BJ (cell line): Measurements from ENCODE around the gene PSME4. TPM values are rescaled to one million over a fixed set of nuclear protein-coding genes. Genes with fewer than 3 reads are reported as not detected.
"Not testable (repeated sequence)": the region's sequence is repeated elsewhere in the genome, so short reads cannot be mapped to it uniquely, and the experiment has no call there.

Source experiments
- CTCF ChIA-PET: fragments of 350-600 bp; formaldehyde crosslinking; extraction: SDS; loops from one replicate; lab custom pipeline; 2021; ENCODE audit warnings: antibody characterized with exemption, inconsistent platforms; lab: Yijun Ruan, JAX
- POLR2A ChIA-PET: fragments of 300-600 bp; sonication (Branson Sonifier 250); formaldehyde crosslinking; extraction: SDS; loops from one replicate; lab custom pipeline; 2021; ENCODE audit warnings: antibody characterized with exemption; lab: Charles Lee
- DNase-seq: peaks from one replicate; pipeline ENCODE4 v3.0.0-alpha.2; 2011; ENCODE audit warnings: low read depth
- H3K27me3 ChIP-seq: 2 replicates; pipeline ENCODE4 v1.6.0; 2011; ENCODE audit warnings: low read length; ENCODE audit not compliant: control insufficient read depth, insufficient read depth
- H3K36me3 ChIP-seq: 2 replicates; pipeline ENCODE4 v1.5.1; 2011; ENCODE audit warnings: low read length; ENCODE audit not compliant: control insufficient read depth, insufficient read depth
- H3K4me3 ChIP-seq: 2 replicates; pipeline ENCODE4 v1.5.1; 2011; ENCODE audit warnings: low read depth, mild to moderate bottlenecking, control low read depth, low read length
- polyA plus RNA-seq: library from polyadenylated mRNA; depleted of rRNA; stranded (reverse); fragments of >200 nt; gene quantifications from 2 replicates; pipeline ENCODE4 v1.2.3, GENCODE V29; 2011
- TF ChIP-seq, protein P1 (sequence below): IDR thresholded peaks from 2 replicates; pipeline ENCODE4 v1.5.1; 2011; ENCODE audit warnings: low read depth, mild to moderate bottlenecking, control low read depth, inconsistent platforms, low read length, moderate library complexity; ENCODE audit not compliant: insufficient read depth

The PSME4 gene
- polyA plus RNA-seq, 1 experiment = 14.9 TPM

DNA sequence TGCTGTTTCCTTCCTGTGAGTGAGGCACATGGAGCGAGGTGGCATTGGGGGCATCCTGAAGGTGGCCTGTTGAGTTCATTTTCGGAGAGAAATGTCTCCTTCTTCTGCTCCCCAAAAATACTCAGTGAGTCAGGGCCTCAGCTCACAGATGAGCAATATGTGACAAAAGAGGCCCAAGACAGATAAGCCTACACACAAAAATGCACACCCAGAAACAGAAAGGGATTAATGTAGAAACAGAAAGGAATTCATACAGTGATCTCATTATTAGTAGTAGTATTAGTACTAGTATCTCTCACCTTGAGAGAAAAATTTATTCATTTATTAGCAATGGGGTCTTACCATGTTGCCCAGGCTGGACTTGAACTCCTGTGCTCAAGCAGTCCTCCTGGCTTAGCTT is 116.1 kb downstream of the PSME4 start:
- ChIA-PET POLR2A (no interaction called here), CTCF (no interaction called here)
- no peak overlapping the region for H3K4me3 ChIP-seq
- TF ChIP-seq, protein P1, sequence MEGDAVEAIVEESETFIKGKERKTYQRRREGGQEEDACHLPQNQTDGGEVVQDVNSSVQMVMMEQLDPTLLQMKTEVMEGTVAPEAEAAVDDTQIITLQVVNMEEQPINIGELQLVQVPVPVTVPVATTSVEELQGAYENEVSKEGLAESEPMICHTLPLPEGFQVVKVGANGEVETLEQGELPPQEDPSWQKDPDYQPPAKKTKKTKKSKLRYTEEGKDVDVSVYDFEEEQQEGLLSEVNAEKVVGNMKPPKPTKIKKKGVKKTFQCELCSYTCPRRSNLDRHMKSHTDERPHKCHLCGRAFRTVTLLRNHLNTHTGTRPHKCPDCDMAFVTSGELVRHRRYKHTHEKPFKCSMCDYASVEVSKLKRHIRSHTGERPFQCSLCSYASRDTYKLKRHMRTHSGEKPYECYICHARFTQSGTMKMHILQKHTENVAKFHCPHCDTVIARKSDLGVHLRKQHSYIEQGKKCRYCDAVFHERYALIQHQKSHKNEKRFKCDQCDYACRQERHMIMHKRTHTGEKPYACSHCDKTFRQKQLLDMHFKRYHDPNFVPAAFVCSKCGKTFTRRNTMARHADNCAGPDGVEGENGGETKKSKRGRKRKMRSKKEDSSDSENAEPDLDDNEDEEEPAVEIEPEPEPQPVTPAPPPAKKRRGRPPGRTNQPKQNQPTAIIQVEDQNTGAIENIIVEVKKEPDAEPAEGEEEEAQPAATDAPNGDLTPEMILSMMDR = no peak
- H3K36me3 ChIP-seq = peaks cover 8% of the 10 kb centered on the region
- no peaks in the 10 kb centered on the region for H3K27me3 ChIP-seq
- no peak for DNase-seq

DNA sequence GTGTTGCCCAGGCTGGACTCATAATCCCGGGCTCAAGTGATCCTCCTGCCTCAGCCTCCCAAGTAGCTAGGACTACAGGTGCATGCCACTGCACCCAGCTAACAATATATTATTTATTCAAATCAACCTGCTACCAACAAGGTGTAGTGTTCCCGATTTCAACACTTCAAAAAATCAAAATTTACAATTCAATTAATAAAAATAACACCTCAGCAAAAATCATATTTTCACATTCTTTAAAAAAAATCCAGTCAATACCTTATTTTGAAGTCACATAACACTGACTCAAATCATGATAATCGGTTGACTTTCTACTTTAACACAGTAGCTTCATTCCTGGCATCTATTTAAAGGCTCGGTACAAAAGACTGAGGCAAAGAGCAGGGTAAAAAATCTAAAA is 118.3 kb downstream of the PSME4 start:
- no peak for DNase-seq
- no peak overlapping the region for H3K4me3 ChIP-seq
- H3K36me3 ChIP-seq = peaks cover 8% of the 10 kb centered on the region
- H3K27me3 ChIP-seq = no peaks in the 10 kb centered on the region
- TF ChIP-seq, protein P1 = no peak
- CTCF ChIA-PET = no interaction called here
- POLR2A ChIA-PET = no interaction called here

DNA sequence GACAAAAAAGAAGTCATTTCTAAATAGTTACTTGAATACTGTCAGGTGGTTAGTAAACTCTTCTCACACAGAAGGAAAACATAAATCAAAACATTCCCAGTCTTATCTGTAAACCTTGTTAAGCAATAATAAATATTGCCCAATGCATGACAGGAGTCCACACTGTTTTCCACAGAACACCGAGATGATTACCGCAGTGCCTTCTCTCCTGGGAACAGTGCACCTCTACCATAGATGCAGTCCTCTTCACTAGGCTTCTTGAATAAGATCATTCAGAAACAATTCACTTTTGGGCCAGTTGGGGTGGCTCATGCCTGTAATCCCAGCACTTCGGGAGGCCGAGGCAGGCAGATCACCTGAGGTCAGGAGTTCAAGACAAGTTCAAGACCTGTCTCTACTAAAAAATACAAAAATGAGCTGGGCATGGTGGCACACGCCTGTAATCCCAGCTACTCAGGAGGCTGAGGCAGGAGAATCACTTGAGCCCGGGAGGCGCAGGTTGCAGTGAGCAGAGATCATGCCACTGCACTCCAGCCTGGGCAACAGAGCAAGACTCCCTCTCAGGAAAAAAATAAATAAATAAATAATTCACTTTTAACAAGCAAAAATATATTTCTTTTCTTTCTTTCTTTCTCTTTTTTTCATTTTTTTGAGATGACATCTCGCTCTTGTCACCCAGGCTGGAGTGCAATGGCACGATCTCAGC is 119.6 kb downstream of the PSME4 start:
- H3K4me3 ChIP-seq, POLR2A ChIA-PET, DNase-seq, H3K27me3 ChIP-seq, H3K36me3 ChIP-seq: not testable (repeated sequence)
- CTCF ChIA-PET = interaction anchor here (0.6 kb wide), 1 partner anchor 23 kb away, joined by 3 read pairs; no protein-coding TSS in a partner anchor

DNA sequence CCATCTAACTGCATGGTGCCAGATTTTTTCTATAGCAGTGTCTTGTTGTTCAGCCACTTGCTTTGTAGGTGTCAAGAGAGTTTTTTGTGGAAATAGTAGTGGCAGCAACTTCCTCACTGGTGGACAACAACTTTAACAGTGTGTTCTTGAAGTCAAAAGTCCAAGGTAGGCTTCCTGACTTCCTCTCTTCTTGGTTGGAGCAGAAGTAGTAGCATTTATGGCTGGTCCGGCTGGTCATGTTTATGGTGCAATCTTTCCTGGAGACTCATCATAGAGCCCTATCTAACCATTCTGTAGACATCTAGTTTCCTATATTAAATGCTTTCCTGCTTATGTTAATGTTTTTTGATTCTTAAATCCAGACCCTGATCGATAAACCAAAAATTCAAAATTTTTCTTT is 122.7 kb downstream of the PSME4 start:
- Histone ChIP-seq H3K27me3 (no peaks in the 10 kb centered on the region), H3K36me3 (no peaks in the 10 kb centered on the region), H3K4me3 (no peak overlapping the region)
- ChIA-PET POLR2A (no interaction called here), CTCF (no interaction called here)
- DNase-seq = no peak
- TF ChIP-seq, protein P1 = no peak

DNA sequence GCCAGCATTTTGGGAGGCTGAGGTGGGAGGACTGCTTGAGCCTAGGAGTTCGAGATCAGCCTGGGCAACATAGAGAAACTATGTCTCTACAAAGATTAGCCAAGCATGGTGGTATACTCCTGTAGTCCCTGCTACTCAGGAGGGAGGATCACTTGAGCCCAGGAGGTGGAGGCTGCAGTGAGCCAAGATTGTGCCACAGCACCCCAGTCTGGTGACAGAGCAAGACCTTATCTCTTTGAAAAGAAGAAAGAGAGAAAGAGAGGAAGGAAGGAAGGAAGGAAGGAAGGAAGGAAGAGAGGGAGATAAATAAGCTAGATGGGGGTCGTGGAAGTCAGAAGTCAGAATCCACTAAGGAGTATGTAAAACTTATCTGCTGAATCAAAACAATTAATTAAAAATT is 127.2 kb downstream of the PSME4 start:
- TF ChIP-seq, protein P1 = no peak
- no peaks in the 10 kb centered on the region for H3K27me3 ChIP-seq
- POLR2A ChIA-PET = no interaction called here
- H3K4me3 ChIP-seq = no peak overlapping the region
- no peaks in the 10 kb centered on the region for H3K36me3 ChIP-seq
- CTCF ChIA-PET = no interaction called here
- DNase-seq = no peak

DNA sequence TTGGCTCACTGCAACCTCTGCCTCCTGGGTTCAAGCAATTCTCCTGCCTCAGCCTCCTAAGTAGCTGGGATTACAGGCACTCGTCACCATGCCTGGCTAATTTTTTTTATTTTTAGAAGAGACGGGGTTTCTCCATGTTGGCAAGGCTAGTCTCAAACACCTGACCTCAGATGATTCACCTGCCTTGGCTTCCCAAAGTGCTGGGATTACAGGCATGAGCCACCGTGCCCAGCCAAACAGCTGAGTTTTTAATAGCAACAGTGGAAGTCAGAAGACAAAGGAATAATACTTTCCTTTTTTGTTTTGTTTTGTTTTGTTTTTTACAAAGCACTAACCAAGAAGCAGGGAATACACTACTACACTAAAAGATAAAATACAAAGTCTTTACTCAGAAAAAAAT is 127.9 kb downstream of the PSME4 start:
- TF ChIP-seq, protein P1 = no peak
- no peaks in the 10 kb centered on the region for H3K27me3 ChIP-seq
- no peak overlapping the region for H3K4me3 ChIP-seq
- CTCF ChIA-PET = no interaction called here
- H3K36me3 ChIP-seq = no peaks in the 10 kb centered on the region
- DNase-seq = no peak
- POLR2A ChIA-PET = no interaction called here

DNA sequence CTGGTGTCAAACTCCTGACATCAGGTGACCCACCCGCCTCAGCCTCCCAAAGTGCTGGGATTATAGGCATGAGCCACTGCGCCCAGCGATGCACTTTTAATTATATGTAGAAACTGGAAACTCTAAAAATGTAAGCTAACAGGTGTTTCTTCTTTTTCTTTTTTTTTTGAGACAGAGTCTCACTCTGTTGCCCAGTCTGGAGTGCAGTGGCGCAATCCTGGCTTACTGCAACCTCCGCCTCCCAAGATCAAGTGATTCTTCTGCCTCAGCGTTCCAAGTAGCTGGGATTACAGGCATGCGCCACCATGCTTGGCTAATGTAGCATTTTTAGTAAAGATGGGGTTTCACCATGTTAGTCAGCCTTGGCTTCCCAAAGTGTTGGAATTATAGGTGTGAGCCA is 129.1 kb downstream of the PSME4 start:
- H3K4me3 ChIP-seq, H3K27me3 ChIP-seq, DNase-seq, CTCF ChIA-PET, POLR2A ChIA-PET, H3K36me3 ChIP-seq: not testable (repeated sequence)
